ENCODE measurements around the gene ARHGAP18.

DNA sequence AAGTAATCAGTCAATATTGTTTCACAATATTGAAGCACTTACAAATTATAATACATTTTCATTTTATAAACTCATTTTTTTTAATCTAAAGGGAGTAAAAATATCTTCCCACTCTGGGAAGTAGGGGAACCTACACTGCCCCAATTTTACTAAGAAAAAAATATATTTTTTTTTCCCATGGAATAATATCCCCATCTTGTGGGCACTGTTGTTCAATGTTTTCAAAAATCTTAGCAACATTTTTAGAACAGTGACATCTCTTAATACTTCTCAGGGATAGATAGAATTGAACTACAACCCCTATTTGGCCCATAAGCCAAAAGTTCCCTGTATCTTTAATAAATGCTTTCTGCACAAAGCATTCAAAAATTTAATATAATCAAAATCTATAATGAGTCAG lies 42.9 kb downstream of the ARHGAP18 start:
- no peak for TF ChIP-seq EP300 (IDR thresholded peaks at IDR 0.05; ENCODE audit: borderline replicate concordance in 1 of 2, low read depth in 1 of 2, low read length in 1 of 2)
- TF ChIP-seq MEF2A (IDR thresholded peaks at IDR 0.05; ENCODE audit: borderline replicate concordance, low read depth) = no peak
- no peak for TF ChIP-seq FOXJ3 (CRISPR knock-in tag; IDR thresholded peaks at IDR 0.05)
- no peak for TF ChIP-seq JUND (IDR thresholded peaks at IDR 0.05)
- TF ChIP-seq CTCF (IDR thresholded peaks at IDR 0.05) = peak; percentile 52

Data from SK-N-SH (cell line).